ENCODE measurements around the gene SH3YL1.

GRCh38 chr2:274503-274902, 10.7 kb upstream of the SH3YL1 start:
- TF ChIP-seq CTCF (IDR thresholded peaks at IDR 0.05; ENCODE audit: insufficient read depth, low read length, poor library complexity, severe bottlenecking) (no peak), EZH2phosphoT487 (conservative IDR thresholded peaks at IDR 0.05; ENCODE audit: low read length) (no peak)

All from SU-DHL-6 (cell line).